ENCODE measurements around the gene MAST4. TPM values are rescaled to one million over a fixed set of nuclear protein-coding genes. Genes with fewer than 3 reads are reported as not detected.

Gene MAST4
- total RNA-seq, 1 donor from 2014 or later, result 55.2 TPM

GRCh38 chr5:67033880-67034651 is 437.9 kb downstream of the MAST4 start:
- no peak for TF ChIP-seq CTCF (IDR thresholded peaks at IDR 0.05)
- intact Hi-C loops (cut with DNase I), result no loop called here
- H3K4me3 ChIP-seq, result no peak overlapping the region
- no peak overlapping the region for H3K27ac ChIP-seq
- H3K36me3 ChIP-seq, result no peaks in the 10 kb centered on the region
- H3K9me3 ChIP-seq, result no peaks in the 10 kb centered on the region
- no peak for DNase-seq (ENCODE audit: low spot score in 2 of 2)
- no peaks in the 10 kb centered on the region for H3K27me3 ChIP-seq
- peaks cover 2 to 30% of the 10 kb centered on the region in 2 donors for H3K4me1 ChIP-seq

- no peak for DNase-seq (ENCODE audit: low spot score in 2 of 2)
- Histone ChIP-seq H3K36me3 (no peaks in the 10 kb centered on the region), H3K27me3 (no peaks in the 10 kb centered on the region), H3K4me1 (peaks cover 2 to 28% of the 10 kb centered on the region in 2 donors), H3K9me3 (no peaks in the 10 kb centered on the region), H3K4me3 (no peak overlapping the region), H3K27ac (no peak overlapping the region)
- intact Hi-C loops (cut with DNase I), result no loop called here
- no peak for TF ChIP-seq CTCF (IDR thresholded peaks at IDR 0.05)
These were observed 439.0 kb downstream of the MAST4 start for GRCh38 chr5:67035098-67035740.

GRCh38 chr5:67037171-67037570 is 441.0 kb downstream of the MAST4 start:
- TF ChIP-seq CTCF (IDR thresholded peaks at IDR 0.05), result no peak
- Histone ChIP-seq H3K4me3 (no peak overlapping the region), H3K4me1 (peaks cover 0 to 11% of the 10 kb centered on the region in 2 donors), H3K27ac (no peak overlapping the region), H3K9me3 (no peaks in the 10 kb centered on the region), H3K27me3 (no peaks in the 10 kb centered on the region), H3K36me3 (no peaks in the 10 kb centered on the region)
- no peak for DNase-seq (ENCODE audit: low spot score in 2 of 2)
- intact Hi-C loops (cut with DNase I), result no loop called here

- H3K27me3 ChIP-seq, result no peaks in the 10 kb centered on the region
- no peaks in the 10 kb centered on the region for H3K36me3 ChIP-seq
- H3K9me3 ChIP-seq, result no peaks in the 10 kb centered on the region
- no peak overlapping the region for H3K27ac ChIP-seq
- intact Hi-C loops (cut with DNase I), result no loop called here
- H3K4me1 ChIP-seq, result peaks cover 0 to 4% of the 10 kb centered on the region in 2 donors
- DNase-seq (ENCODE audit: low spot score in 2 of 2), result no peak
- TF ChIP-seq CTCF (IDR thresholded peaks at IDR 0.05), result no peak
- H3K4me3 ChIP-seq, result no peak overlapping the region
These were observed 442.8 kb downstream of the MAST4 start for GRCh38 chr5:67038817-67039603.

GRCh38 chr5:67042176-67043003 is 446.2 kb downstream of the MAST4 start:
- Histone ChIP-seq H3K4me3 (no peak overlapping the region), H3K4me1 (peaks cover 5 to 6% of the 10 kb centered on the region in 2 donors), H3K27me3 (no peaks in the 10 kb centered on the region), H3K36me3 (no peaks in the 10 kb centered on the region), H3K27ac (no peak overlapping the region), H3K9me3 (no peaks in the 10 kb centered on the region)
- intact Hi-C loops (cut with DNase I), result no loop called here
- no peak for TF ChIP-seq CTCF (IDR thresholded peaks at IDR 0.05)
- DNase-seq (ENCODE audit: low spot score in 2 of 2), result no peak
